ENCODE measurements around the gene RTL9.
A peak's percentile ranks its signal among the peaks of the same experiment; 100 is the strongest.
"Not testable (repeated sequence)": the region's sequence is repeated elsewhere in the genome, so short reads cannot be mapped to it uniquely, and the experiment has no call there.

Gene RTL9

GRCh38 chrX:110403441-110404238 is 45.0 kb downstream of the RTL9 start:
- Mint-ChIP-seq H3K27ac (no peak overlapping the region), H3K9me3 (no peaks in the 10 kb centered on the region), H3K4me3 (no peak overlapping the region), H3K4me1 (peaks cover 5% of the 10 kb centered on the region), H3K36me3 (ENCODE audit: low read depth) (no peaks in the 10 kb centered on the region), H3K27me3 (ENCODE audit: low read depth) (peaks cover 3% of the 10 kb centered on the region)
- TF ChIP-seq, protein P1, sequence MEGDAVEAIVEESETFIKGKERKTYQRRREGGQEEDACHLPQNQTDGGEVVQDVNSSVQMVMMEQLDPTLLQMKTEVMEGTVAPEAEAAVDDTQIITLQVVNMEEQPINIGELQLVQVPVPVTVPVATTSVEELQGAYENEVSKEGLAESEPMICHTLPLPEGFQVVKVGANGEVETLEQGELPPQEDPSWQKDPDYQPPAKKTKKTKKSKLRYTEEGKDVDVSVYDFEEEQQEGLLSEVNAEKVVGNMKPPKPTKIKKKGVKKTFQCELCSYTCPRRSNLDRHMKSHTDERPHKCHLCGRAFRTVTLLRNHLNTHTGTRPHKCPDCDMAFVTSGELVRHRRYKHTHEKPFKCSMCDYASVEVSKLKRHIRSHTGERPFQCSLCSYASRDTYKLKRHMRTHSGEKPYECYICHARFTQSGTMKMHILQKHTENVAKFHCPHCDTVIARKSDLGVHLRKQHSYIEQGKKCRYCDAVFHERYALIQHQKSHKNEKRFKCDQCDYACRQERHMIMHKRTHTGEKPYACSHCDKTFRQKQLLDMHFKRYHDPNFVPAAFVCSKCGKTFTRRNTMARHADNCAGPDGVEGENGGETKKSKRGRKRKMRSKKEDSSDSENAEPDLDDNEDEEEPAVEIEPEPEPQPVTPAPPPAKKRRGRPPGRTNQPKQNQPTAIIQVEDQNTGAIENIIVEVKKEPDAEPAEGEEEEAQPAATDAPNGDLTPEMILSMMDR (IDR thresholded peaks at IDR 0.05; ENCODE audit: unreplicated experiment in 3 of 3): no peak

- no peaks in the 10 kb centered on the region for H3K9me3 Mint-ChIP-seq
These were observed 45.7 kb downstream of the RTL9 start for GRCh38 chrX:110404376-110404775.

DNA sequence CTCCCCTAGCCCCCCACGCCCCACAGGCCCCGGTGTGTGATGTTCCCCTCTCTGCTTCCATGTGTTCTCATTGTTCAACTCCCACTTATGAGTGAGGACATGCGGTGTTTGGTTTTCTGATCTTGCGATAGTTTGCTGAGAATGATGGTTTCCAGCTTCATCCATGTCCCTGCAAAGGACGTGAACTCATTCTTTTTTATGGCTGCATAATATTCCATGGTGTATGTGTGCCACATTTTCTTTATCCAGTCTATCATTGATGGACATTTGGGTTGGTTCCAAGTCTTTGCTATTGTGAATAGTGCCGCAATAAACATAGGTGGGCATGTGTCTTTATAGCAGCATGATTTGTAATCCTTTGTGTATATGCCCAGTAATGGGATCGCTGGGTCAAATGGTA is 47.6 kb downstream of the RTL9 start:
- H3K4me1 Mint-ChIP-seq: peaks cover 16% of the 10 kb centered on the region
- H3K9me3 Mint-ChIP-seq; H3K27me3 Mint-ChIP-seq (ENCODE audit: low read depth); H3K4me3 Mint-ChIP-seq; H3K36me3 Mint-ChIP-seq (ENCODE audit: low read depth); H3K27ac Mint-ChIP-seq: not testable (repeated sequence)

More at GRCh38 chrX:110404376-110404775, 45.7 kb downstream of the RTL9 start:
- Mint-ChIP-seq H3K27ac (no peak overlapping the region), H3K27me3 (ENCODE audit: low read depth) (peaks cover 3% of the 10 kb centered on the region), H3K4me1 (peaks cover 5% of the 10 kb centered on the region), H3K36me3 (ENCODE audit: low read depth) (no peaks in the 10 kb centered on the region), H3K4me3 (no peak overlapping the region)
- TF ChIP-seq, protein P1 (IDR thresholded peaks at IDR 0.05; ENCODE audit: unreplicated experiment in 3 of 3): no peak

- TF ChIP-seq, protein P1 (IDR thresholded peaks at IDR 0.05; ENCODE audit: unreplicated experiment in 3 of 3): no peak
- Mint-ChIP-seq H3K9me3 (no peaks in the 10 kb centered on the region), H3K4me3 (no peak overlapping the region), H3K27me3 (ENCODE audit: low read depth) (peaks cover 4% of the 10 kb centered on the region), H3K4me1 (peaks cover 20% of the 10 kb centered on the region), H3K36me3 (ENCODE audit: low read depth) (no peaks in the 10 kb centered on the region), H3K27ac (no peak overlapping the region)
These were observed 48.2 kb downstream of the RTL9 start for GRCh38 chrX:110406822-110407221.

DNA sequence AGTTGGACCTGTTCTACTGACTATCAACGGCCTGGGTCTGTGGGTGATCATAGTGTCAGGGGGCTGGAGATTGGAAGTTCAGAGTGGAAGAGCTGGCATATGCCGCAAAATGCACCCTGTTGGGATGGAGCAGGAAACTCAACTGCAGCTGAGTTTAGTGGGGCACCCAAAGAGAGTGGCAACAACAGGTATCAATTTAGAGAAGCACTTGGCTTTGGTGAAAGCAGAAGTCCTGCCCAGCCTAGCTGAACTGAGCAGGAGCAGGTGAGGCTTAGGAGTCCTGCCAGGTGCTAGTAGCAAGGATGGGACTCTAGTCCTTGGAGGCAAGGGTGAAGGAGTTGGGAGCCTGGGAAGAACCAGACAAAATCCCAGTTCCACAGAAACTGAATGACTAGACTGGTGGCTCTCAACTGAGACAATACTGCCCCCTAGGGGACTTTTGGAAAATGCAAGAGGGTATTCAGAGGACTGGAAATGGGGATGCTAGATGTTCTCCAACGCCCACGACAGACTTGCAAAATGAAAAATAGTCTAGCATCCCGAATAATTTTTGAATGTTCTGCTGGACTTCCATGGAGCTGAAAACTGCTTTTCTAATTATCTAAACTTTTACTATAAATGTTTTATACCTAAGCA is 49.4 kb downstream of the RTL9 start:
- H3K9me3 Mint-ChIP-seq: no peaks in the 10 kb centered on the region
- TF ChIP-seq, protein P1 (IDR thresholded peaks at IDR 0.05; ENCODE audit: unreplicated experiment in 3 of 3): peak; percentile 86 to 88 (median 87)
- peaks cover 29% of the 10 kb centered on the region for H3K4me1 Mint-ChIP-seq
- H3K4me3 Mint-ChIP-seq: no peak overlapping the region
- H3K27me3 Mint-ChIP-seq (ENCODE audit: low read depth): peaks cover 5% of the 10 kb centered on the region
- H3K36me3 Mint-ChIP-seq (ENCODE audit: low read depth): no peaks in the 10 kb centered on the region
- no peak overlapping the region for H3K27ac Mint-ChIP-seq
